HG03442 (cell line): ENCODE measurements around the gene NAA16.
"Not testable (repeated sequence)": the region's sequence is repeated elsewhere in the genome, so short reads cannot be mapped to it uniquely, and the experiment has no call there.

Source experiments
- ATAC-seq: cut with Tn5 transposase; IDR thresholded peaks from one replicate; pipeline ENCODE4 v1.9.1; 2021; ENCODE audit warnings: mild to moderate bottlenecking, moderate library complexity; ENCODE audit not compliant: unreplicated experiment

NAA16 gene

DNA sequence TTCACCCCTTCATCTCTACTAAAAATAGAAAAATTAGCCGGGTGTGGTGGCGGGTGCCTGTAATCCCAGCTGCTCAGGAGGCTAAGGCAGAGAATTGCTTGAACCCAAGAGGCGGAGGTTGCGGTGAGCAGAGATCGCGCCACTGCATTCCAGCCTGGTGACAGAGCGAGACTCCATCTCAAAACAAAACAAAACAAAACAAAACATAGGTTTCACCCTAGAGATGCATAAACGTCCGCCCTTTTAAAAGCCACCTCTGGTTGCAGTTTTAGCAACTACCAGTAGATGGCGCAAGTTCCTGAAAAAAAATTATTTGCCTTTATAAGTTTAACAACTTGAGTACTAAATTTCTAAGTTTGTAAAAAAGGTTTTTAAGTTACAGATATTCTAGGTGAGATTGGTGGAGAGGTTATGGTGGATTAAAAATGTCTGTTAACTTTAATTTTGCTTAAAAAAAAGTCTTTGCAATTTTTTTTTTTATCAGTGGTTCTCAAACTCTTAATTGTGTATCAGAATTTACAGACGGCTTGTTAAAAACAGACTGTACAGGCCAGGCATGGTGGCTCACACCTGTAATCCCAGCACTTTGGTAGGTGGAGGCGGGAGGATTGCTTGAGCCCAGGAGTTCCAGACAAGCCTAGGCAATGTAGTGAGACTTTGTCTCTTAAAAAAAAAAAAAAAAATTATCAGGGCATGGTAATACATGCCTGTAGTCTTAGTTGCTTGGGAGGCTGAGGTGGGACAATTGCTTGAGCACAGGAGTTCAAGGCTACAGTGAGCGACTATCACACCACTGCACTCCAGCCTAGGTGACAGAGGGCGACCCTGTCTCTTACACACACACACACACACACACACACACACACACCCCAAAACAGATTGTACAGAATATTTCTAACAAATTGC lies 42.1 kb downstream of the NAA16 start:
- no peak for ATAC-seq

GRCh38 chr13:41354416-41354815 lies 43.3 kb downstream of the NAA16 start:
- ATAC-seq: no peak

DNA sequence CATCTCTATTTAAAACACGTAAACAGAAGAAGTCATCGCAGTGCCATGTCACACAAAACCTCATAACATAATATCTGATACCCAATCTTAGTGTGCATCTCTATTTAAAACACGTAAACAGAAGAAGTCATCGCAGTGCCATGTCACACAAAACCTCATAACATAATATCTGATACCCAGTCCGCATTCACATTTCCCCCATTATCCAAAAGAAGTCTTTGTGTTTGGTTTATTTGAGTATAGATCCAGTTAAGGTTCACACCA lies 45.2 kb downstream of the NAA16 start:
- ATAC-seq: not testable (repeated sequence)

DNA sequence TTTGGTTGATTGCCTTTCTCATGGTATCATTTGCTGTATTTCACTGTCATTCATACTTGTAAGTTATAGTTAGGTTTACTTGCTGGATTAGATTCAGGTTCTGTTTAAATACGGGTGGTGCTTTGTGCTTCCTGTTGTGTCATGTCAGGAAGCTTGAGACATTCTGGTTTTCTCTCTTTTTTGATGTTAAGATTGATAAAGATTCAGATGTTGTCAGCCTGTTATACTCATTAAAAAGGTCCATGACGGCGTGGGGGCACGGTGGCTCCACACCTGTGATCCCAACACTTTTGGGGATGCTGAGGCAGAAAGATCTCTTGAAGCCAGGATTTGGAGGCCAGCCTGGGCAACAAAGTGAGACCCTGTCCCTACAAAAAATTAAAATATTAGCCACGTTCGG lies 45.7 kb downstream of the NAA16 start:
- ATAC-seq: no peak

DNA sequence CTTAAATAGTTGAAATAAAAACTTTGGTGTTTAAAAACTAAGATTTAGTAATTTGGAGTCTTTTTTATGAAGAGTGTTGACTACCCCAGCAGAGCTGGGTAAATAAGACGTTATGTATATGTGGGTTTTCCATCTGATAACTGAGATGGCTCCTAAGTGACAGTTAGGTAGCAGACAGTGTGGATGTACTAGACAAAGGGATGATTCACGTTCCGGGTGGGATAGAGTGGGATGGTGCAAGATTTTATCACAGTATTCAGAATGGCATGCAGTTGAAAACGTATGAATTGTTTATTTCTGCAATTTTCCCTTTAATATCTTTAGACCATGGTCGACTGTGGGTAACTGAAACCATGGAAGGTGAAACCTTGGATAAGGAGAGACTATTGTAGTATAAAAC lies 50.4 kb downstream of the NAA16 start:
- ATAC-seq: no peak

- no peak for ATAC-seq
Observed at GRCh38 chr13:41364043-41364442, 53.0 kb downstream of the NAA16 start.

GRCh38 chr13:41365631-41366030 lies 54.6 kb downstream of the NAA16 start:
- no peak for ATAC-seq

GRCh38 chr13:41370736-41371135 lies 59.7 kb downstream of the NAA16 start:
- ATAC-seq: no peak

DNA sequence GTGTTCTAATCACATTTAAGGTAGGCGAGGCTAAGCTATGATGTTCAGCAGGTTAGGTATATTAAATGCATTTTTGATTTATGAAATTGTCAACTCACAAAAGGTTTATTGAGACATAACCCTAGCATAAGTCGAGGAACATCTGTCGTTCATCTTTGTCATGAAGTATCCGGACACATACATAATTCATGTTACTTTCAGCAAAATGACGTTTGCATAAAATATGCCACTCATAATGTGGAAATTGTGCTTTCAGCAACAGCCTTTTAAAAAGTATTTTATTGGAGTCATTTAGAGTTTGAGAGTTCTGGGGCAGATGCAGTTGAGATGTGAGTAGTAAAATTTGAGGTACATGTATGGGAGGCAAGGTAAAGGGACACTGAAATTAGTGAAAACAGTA lies 66.4 kb downstream of the NAA16 start:
- ATAC-seq: no peak

GRCh38 chr13:41382431-41382830 lies 71.4 kb downstream of the NAA16 start:
- ATAC-seq: no peak

- no peak for ATAC-seq
Observed at GRCh38 chr13:41383386-41383785, 72.3 kb downstream of the NAA16 start.

- ATAC-seq: no peak
Observed at GRCh38 chr13:41384749-41385503, 73.9 kb downstream of the NAA16 start.

DNA sequence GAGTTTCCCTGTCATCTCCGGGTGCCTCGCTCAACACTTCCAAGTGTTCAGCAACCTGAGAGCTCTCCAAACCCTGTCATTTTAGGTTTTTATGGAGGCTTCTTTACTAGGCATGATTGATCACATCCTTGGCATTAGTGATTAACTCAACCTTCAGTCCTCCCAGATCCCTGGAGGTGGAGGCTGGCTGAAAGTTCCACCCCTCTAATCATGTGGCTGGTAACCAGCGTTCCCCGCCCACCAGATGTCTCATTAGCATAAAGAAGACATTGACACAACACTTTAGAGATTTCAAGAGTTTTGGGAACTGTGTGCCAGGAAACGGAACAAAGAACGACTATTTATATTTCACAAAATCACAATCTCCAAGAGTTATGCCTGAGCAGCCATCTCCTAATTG lies 75.1 kb downstream of the NAA16 start:
- no peak for ATAC-seq

DNA sequence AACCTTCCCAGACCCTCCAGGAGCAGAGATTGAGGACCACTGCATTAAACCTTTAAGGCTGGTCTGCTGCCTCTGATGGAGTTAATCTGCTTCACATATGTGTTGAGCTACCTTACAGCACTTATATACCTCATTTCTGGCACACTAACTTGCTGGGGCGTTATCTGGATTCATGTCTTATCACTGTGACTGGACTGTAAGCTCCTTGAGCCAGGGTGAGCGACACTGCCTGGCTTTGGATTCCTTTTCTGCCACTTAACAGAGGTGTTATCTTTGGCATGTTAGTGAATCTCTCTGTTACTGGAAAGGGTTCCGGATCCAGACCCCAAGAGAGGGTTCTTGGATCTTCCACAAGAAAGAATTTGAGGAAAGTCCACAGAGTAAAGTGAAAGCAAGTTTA lies 76.5 kb downstream of the NAA16 start:
- no peak for ATAC-seq

- no peak for ATAC-seq
Observed at GRCh38 chr13:41388143-41388881, 77.2 kb downstream of the NAA16 start.

- no peak for ATAC-seq
Observed at GRCh38 chr13:41389580-41389979, 78.5 kb downstream of the NAA16 start.

DNA sequence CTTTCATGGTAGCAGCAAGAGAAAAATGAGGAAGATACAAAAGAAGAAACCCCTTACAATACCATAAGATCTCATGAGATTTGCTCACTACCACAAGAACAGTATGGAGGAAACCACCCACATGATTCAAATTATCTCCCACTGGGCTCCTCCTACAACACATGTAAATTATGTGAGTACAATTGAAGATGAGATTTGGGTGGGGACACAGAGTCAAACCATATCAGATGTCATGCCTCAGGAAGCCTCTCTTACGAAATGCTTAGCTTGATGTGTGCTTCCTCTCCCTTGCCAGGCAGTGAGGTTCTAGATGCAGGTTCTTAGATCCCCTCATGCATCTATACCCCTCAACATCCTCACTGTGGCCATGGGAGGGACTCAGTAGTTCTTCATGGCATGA lies 83.1 kb downstream of the NAA16 start:
- ATAC-seq: no peak

DNA sequence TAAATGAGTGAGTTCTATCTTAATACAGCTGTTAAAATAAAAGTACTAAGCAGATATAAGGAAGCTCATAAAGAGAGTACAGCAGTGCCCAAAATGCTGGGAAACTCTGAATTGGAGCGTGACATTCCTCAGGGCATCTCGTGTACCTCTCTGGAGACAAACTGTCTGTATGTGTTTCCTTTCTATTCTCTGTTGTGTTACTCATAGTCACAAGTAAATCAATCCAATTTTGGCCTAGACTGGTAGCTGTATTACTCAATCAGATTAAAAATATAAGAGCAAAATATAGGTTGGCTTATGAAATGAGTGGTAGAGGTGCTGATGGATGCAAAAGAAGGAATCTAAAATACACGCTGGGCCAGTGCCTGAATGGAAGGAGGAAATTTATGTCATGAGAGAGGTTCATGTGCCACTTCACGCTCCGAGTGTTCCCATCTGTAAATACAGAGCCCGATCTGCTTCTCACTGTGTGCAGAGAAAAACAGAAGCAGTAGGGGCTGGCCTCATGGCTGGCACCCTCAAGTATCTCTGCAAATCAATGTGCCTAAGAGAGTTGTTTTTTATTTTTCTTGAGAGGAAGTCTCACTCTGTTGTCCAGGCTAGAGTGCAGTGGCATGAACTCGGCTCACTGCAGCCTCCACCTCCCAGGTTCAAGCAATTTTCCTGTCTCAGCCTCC lies 87.6 kb downstream of the NAA16 start:
- no peak for ATAC-seq

DNA sequence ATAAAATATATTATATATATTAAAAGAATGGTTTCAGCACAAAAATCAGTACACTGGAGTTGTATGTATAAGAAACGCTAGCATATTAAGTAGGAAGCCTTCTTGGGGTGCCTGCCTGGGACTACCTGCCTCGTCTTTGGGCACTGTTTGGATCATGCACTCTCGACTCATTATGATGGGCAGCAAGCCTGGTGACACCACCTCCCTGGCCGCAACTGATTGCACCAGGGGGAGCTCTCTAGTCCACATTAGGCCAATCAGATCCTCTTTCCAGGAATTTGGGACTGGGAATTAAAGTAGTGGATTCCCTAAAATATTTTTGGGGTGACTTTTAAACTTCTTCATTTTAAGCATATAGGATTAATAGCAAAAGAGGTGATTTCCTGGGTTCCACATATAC lies 90.3 kb downstream of the NAA16 start:
- ATAC-seq: no peak

DNA sequence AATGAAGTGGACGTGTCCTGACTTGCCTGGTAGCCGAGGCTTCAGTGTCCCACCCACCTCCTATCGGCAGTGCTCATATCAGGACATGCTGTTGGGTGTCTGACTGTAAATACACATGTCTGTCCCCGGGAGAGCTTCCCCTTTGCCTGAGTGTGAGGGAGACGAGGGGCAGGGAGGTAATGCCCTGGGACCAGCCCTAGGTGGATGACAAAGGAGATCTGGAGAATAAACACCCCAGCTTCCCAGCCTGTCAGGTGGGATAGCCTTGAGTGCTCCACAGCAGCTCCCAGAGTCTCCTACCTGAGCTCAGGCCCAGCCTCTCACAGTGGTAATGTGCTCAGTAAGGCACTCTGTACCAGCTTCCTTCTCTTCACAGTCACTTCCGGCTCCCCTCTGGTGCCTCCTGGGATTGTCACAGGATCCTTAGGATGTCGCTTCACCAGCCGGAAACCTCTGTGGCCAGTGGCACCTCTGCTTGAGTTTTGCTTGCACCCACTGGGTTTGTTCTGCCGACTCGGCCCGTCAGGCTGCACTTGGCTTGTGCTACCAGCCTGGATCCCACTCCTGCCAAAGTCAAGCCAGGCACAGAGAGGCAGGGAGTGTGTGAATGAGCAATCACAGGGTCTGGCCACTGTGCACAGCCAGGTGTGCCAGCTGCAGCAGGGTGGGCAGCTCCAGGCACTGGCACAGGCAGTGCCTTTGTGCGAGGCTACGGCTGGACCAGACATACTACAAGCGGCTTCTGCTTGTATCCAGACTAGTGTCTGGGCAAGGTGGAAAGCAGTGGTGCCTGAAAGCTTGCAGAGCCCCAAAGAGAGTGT lies 91.8 kb downstream of the NAA16 start:
- no peak for ATAC-seq
